Esophagus squamous epithelium (tissue), 4 donors: Measurements from ENCODE around the gene KLHL12.

Source experiments
- POLR2A ChIP-seq, 4 donors: fragments of 450-650 bp; IDR thresholded peaks; one replicate each; pipeline ENCODE4 v1.6.1; 2017; ENCODE audit warnings: antibody characterized with exemption in 4 of 4, mild to moderate bottlenecking in 4 of 4, moderate library complexity in 3 of 4
- TF ChIP-seq, protein P1 (sequence below), 6 experiments: fragments of 450-650 bp in 4 of 6; fragments of 200-600 bp in 2 of 6; sonication (generic) in 2 of 6; IDR thresholded peaks; one replicate each; pipeline ENCODE4 v1.5.1; 2016 to 2019; ENCODE audit warnings: antibody characterized with exemption in 6 of 6, mild to moderate bottlenecking in 4 of 6, moderate library complexity in 4 of 6

- TF ChIP-seq, protein P1, sequence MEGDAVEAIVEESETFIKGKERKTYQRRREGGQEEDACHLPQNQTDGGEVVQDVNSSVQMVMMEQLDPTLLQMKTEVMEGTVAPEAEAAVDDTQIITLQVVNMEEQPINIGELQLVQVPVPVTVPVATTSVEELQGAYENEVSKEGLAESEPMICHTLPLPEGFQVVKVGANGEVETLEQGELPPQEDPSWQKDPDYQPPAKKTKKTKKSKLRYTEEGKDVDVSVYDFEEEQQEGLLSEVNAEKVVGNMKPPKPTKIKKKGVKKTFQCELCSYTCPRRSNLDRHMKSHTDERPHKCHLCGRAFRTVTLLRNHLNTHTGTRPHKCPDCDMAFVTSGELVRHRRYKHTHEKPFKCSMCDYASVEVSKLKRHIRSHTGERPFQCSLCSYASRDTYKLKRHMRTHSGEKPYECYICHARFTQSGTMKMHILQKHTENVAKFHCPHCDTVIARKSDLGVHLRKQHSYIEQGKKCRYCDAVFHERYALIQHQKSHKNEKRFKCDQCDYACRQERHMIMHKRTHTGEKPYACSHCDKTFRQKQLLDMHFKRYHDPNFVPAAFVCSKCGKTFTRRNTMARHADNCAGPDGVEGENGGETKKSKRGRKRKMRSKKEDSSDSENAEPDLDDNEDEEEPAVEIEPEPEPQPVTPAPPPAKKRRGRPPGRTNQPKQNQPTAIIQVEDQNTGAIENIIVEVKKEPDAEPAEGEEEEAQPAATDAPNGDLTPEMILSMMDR (IDR thresholded peaks at IDR 0.05), result no peak
- TF ChIP-seq POLR2A (IDR thresholded peaks at IDR 0.05), result no peak
Observed at GRCh38 chr1:202858331-202858730, 68.7 kb downstream of the KLHL12 start.
